ENCODE results near the gene LYPD1.

The LYPD1 gene

DNA sequence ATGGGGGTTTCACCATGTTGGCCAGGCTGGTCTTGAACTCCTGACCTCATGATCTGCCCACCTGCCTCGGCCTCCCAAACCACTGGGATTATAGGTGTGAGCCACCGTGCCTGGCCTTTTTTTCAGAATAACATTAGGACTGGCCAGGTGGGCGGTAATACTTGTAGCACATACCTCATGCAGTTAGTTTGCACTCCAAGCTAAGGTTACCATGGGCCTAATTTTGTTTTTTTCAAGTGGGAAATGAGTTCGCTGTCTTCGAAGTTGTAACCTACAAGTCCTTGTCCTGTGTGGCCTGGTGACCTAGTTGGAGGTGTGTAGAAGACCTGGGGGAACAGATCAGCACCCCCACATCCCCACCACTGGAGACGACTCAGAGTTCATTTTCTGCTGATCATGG lies 74.8 kb downstream of the LYPD1 start:
- no peak for DNase-seq (ENCODE audit: low read depth in 2 of 2)
